A549 (cell line): ENCODE measurements around the gene DDB1.

ENCODE experiments used
- CBX2 ChIP-seq: fragments of 200-600 bp; sonication (generic); IDR thresholded peaks from 2 replicates; pipeline ENCODE4 v1.6.1; 2016; ENCODE audit warnings: low read depth, mild to moderate bottlenecking, borderline replicate concordance
- HOXB13 ChIP-seq: fragments of 250-450 bp; sonication (Bioruptor Pico); IDR thresholded peaks from 2 replicates; pipeline ENCODE4 v1.5.0; 2020; ENCODE audit warnings: low read depth, mild to moderate bottlenecking, moderate library complexity
- POLR2A ChIP-seq: IDR thresholded peaks from 2 replicates; pipeline ENCODE4 v1.6.1; 2012; ENCODE audit warnings: mild to moderate bottlenecking, low read length
- RARB ChIP-seq: fragments of 250-450 bp; sonication (Bioruptor Pico); IDR thresholded peaks from 2 replicates; pipeline ENCODE4 v1.8.0; 2021; ENCODE audit warnings: mild to moderate bottlenecking, moderate library complexity
- TF ChIP-seq, protein P1 (sequence below): fragments of >200 bp; sonication (Bioruptor Twin); formaldehyde crosslinking; IDR thresholded peaks from 3 replicates; pipeline ENCODE4 v1.5.1; 2016

DNA sequence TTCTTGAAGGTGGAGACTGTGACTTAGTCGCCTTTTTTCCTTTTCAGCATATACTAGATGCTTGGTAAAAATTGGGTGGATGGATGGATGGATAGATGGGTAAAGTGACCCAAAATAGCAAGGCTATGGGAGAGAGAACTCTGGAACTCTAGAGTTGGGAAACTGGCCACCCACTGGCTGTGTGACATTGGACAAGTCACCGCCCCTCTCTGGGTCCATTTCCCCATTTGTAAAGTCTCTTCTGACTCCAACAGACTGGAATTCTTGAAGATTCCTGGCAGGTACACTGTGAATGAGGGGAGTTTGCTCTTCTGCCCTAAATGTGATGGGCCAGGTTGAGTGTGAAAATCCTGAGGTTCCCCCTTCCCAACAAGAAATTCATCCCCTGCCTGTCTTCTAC, 8.1 kb upstream of the DDB1 start:
- TF ChIP-seq, protein P1, sequence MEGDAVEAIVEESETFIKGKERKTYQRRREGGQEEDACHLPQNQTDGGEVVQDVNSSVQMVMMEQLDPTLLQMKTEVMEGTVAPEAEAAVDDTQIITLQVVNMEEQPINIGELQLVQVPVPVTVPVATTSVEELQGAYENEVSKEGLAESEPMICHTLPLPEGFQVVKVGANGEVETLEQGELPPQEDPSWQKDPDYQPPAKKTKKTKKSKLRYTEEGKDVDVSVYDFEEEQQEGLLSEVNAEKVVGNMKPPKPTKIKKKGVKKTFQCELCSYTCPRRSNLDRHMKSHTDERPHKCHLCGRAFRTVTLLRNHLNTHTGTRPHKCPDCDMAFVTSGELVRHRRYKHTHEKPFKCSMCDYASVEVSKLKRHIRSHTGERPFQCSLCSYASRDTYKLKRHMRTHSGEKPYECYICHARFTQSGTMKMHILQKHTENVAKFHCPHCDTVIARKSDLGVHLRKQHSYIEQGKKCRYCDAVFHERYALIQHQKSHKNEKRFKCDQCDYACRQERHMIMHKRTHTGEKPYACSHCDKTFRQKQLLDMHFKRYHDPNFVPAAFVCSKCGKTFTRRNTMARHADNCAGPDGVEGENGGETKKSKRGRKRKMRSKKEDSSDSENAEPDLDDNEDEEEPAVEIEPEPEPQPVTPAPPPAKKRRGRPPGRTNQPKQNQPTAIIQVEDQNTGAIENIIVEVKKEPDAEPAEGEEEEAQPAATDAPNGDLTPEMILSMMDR = no peak
- TF ChIP-seq CBX2 (no peak), HOXB13 (CRISPR knock-in tag) (no peak), RARB (no peak), POLR2A (no peak)
